GM18502 (cell line): ENCODE measurements around the gene CUTA.

ENCODE experiments used
- ATAC-seq: cut with Tn5 transposase; IDR thresholded peaks from one replicate; pipeline ENCODE4 v1.9.1; 2021; ENCODE audit warnings: mild to moderate bottlenecking; ENCODE audit not compliant: unreplicated experiment, poor library complexity

The CUTA gene

GRCh38 chr6:33417903-33418689 lies at the start of gene CUTA:
Gene CUTA (minus strand): TSS chr6:33418107. CDS start chr6:33418000, 107 bp downstream.
- peak; percentile 85 for ATAC-seq

- ATAC-seq = no peak
Observed at GRCh38 chr6:33467091-33467490, 49.2 kb upstream of the CUTA start.

GRCh38 chr6:33466075-33466735 lies 48.3 kb upstream of the CUTA start:
- ATAC-seq = no peak

GRCh38 chr6:33459226-33459625 lies 41.3 kb upstream of the CUTA start:
- ATAC-seq = no peak

GRCh38 chr6:33458676-33459075 lies 40.8 kb upstream of the CUTA start:
- no peak for ATAC-seq

GRCh38 chr6:33456156-33456555 lies 38.2 kb upstream of the CUTA start:
- ATAC-seq = no peak

- ATAC-seq = no peak
Observed at GRCh38 chr6:33455051-33455450, 37.1 kb upstream of the CUTA start.

GRCh38 chr6:33454009-33454946 lies 36.4 kb upstream of the CUTA start, which contains the start of gene ZBTB9:
Gene ZBTB9 (plus strand): TSS chr6:33454576. CDS start chr6:33455101, 525 bp downstream.
- peak; percentile 97 for ATAC-seq

- no peak for ATAC-seq
Observed at GRCh38 chr6:33453393-33454008, 35.6 kb upstream of the CUTA start.

GRCh38 chr6:33452496-33452895 lies 34.6 kb upstream of the CUTA start:
- no peak for ATAC-seq

GRCh38 chr6:33451606-33452005 lies 33.7 kb upstream of the CUTA start:
- ATAC-seq = no peak

GRCh38 chr6:33450434-33450833 lies 32.5 kb upstream of the CUTA start:
- no peak for ATAC-seq

- no peak for ATAC-seq
Observed at GRCh38 chr6:33446356-33446755, 28.4 kb upstream of the CUTA start.

GRCh38 chr6:33445119-33445603 lies 27.3 kb upstream of the CUTA start:
- no peak for ATAC-seq

GRCh38 chr6:33443619-33444504 lies 26.0 kb upstream of the CUTA start:
- no peak for ATAC-seq

- ATAC-seq = no peak
Observed at GRCh38 chr6:33443025-33443424, 25.1 kb upstream of the CUTA start.

GRCh38 chr6:33442283-33442682 lies 24.4 kb upstream of the CUTA start:
- ATAC-seq = no peak

GRCh38 chr6:33441457-33441856 lies 23.6 kb upstream of the CUTA start:
- ATAC-seq = no peak

GRCh38 chr6:33440649-33441309 lies 22.9 kb upstream of the CUTA start:
- ATAC-seq = no peak
